ENCODE results near the gene DHX16. TPM values are rescaled to one million over a fixed set of nuclear protein-coding genes. Genes with fewer than 3 reads are reported as not detected.

The DHX16 gene
- total RNA-seq, 1 experiment from 2014 or later = 32.2 TPM

DNA sequence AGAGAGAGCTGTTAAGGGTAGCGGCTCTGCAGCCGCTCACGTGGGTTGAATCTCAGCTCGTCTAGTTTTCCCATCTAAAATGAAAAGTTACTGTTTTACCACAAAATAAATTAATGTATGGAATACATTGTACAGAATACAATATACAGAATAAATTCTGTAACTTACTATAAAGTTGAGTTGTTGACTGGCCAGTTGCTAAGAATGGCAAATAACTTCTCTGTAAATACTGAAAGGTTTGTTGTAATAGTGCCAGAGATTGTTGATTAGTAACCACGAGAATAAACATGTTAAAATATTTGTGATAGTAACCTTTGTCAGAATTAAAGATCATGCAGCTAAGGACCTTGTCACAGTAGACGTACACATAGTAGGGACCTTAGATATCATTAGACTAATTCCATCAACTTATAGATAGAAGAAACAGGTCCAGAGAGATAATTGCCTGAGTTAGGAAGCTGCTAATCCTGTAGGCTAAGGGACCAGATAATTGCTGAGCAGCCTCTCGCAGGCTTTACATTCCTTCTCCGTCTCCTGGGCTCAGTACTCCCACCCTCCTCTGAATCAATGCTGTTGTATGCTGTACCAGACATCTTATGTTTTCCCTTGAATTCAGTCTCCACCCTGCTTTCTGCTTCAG is 18.5 kb upstream of the DHX16 start:
- Mint-ChIP-seq H3K27ac (peak overlapping the region; percentile 83), H3K4me3 (peak overlapping the region; percentile 74), H3K9me3 (no peaks in the 10 kb centered on the region), H3K27me3 (ENCODE audit: low read depth) (no peaks in the 10 kb centered on the region), H3K4me1 (peaks cover 37% of the 10 kb centered on the region), H3K36me3 (peaks cover 3% of the 10 kb centered on the region; the same call in 1 of the 2 replicates)
- TF ChIP-seq RELA (CRISPR knock-in tag; IDR thresholded peaks at IDR 0.05; ENCODE audit: borderline replicate concordance) = no peak
- no peak for TF ChIP-seq ZNF219 (CRISPR knock-in tag; IDR thresholded peaks at IDR 0.05; ENCODE audit: borderline replicate concordance)
- TF ChIP-seq, protein P1, sequence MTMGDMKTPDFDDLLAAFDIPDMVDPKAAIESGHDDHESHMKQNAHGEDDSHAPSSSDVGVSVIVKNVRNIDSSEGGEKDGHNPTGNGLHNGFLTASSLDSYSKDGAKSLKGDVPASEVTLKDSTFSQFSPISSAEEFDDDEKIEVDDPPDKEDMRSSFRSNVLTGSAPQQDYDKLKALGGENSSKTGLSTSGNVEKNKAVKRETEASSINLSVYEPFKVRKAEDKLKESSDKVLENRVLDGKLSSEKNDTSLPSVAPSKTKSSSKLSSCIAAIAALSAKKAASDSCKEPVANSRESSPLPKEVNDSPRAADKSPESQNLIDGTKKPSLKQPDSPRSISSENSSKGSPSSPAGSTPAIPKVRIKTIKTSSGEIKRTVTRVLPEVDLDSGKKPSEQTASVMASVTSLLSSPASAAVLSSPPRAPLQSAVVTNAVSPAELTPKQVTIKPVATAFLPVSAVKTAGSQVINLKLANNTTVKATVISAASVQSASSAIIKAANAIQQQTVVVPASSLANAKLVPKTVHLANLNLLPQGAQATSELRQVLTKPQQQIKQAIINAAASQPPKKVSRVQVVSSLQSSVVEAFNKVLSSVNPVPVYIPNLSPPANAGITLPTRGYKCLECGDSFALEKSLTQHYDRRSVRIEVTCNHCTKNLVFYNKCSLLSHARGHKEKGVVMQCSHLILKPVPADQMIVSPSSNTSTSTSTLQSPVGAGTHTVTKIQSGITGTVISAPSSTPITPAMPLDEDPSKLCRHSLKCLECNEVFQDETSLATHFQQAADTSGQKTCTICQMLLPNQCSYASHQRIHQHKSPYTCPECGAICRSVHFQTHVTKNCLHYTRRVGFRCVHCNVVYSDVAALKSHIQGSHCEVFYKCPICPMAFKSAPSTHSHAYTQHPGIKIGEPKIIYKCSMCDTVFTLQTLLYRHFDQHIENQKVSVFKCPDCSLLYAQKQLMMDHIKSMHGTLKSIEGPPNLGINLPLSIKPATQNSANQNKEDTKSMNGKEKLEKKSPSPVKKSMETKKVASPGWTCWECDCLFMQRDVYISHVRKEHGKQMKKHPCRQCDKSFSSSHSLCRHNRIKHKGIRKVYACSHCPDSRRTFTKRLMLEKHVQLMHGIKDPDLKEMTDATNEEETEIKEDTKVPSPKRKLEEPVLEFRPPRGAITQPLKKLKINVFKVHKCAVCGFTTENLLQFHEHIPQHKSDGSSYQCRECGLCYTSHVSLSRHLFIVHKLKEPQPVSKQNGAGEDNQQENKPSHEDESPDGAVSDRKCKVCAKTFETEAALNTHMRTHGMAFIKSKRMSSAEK (CRISPR knock-in tag; IDR thresholded peaks at IDR 0.05; ENCODE audit: borderline replicate concordance) = no peak
- TF ChIP-seq, protein P2, sequence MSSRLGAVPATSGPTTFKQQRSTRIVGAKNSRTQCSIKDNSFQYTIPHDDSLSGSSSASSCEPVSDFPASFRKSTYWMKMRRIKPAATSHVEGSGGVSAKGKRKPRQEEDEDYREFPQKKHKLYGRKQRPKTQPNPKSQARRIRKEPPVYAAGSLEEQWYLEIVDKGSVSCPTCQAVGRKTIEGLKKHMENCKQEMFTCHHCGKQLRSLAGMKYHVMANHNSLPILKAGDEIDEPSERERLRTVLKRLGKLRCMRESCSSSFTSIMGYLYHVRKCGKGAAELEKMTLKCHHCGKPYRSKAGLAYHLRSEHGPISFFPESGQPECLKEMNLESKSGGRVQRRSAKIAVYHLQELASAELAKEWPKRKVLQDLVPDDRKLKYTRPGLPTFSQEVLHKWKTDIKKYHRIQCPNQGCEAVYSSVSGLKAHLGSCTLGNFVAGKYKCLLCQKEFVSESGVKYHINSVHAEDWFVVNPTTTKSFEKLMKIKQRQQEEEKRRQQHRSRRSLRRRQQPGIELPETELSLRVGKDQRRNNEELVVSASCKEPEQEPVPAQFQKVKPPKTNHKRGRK (CRISPR knock-in tag; IDR thresholded peaks at IDR 0.05; ENCODE audit: borderline replicate concordance) = no peak
- no peak for TF ChIP-seq CREM (CRISPR knock-in tag; IDR thresholded peaks at IDR 0.05)
- TF ChIP-seq FOXJ3 (CRISPR knock-in tag; IDR thresholded peaks at IDR 0.05; ENCODE audit: borderline replicate concordance) = no peak
- TF ChIP-seq IRF2 (CRISPR knock-in tag; IDR thresholded peaks at IDR 0.05; ENCODE audit: borderline replicate concordance, low read depth) = no peak
- TF ChIP-seq NFE2L1 (CRISPR knock-in tag; IDR thresholded peaks at IDR 0.05) = no peak
- TF ChIP-seq CBFB (CRISPR knock-in tag; IDR thresholded peaks at IDR 0.05; ENCODE audit: low read depth) = no peak
- TF ChIP-seq, protein P3, sequence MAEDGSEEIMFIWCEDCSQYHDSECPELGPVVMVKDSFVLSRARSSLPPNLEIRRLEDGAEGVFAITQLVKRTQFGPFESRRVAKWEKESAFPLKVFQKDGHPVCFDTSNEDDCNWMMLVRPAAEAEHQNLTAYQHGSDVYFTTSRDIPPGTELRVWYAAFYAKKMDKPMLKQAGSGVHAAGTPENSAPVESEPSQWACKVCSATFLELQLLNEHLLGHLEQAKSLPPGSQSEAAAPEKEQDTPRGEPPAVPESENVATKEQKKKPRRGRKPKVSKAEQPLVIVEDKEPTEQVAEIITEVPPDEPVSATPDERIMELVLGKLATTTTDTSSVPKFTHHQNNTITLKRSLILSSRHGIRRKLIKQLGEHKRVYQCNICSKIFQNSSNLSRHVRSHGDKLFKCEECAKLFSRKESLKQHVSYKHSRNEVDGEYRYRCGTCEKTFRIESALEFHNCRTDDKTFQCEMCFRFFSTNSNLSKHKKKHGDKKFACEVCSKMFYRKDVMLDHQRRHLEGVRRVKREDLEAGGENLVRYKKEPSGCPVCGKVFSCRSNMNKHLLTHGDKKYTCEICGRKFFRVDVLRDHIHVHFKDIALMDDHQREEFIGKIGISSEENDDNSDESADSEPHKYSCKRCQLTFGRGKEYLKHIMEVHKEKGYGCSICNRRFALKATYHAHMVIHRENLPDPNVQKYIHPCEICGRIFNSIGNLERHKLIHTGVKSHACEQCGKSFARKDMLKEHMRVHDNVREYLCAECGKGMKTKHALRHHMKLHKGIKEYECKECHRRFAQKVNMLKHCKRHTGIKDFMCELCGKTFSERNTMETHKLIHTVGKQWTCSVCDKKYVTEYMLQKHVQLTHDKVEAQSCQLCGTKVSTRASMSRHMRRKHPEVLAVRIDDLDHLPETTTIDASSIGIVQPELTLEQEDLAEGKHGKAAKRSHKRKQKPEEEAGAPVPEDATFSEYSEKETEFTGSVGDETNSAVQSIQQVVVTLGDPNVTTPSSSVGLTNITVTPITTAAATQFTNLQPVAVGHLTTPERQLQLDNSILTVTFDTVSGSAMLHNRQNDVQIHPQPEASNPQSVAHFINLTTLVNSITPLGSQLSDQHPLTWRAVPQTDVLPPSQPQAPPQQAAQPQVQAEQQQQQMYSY (CRISPR knock-in tag; IDR thresholded peaks at IDR 0.05) = no peak
- TF ChIP-seq, protein P4, sequence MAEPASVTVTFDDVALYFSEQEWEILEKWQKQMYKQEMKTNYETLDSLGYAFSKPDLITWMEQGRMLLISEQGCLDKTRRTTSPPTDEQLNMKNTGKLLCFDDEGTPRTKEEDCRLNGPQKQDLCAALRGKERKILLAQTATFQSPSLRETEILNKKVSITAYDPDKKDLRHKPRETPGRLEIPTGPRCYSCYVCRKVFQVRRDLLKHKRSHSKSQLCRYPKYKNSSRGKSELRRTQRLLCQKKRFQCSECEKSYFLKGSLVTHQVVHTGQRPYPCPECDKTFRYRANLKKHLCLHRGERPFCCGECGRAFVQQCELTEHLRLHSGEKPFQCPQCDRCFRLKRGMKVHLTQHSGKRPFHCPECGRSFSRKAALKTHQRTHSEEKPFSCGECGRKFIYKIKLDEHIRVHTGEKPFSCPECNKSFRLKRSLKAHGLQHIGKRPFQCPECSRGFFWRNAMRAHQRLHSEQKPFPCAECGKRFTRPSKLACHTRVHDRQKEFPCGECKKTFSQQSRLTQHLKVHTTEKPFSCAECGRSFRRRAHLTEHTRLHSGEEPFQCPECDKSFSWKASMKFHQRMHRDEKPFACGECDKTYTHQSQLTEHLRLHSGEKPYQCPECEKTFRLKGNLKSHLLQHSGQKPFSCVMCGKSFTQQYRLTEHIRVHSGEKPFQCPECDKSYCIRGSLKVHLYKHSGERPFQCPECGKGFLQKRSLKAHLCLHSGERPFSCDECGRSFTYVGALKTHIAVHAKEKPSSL (CRISPR knock-in tag; conservative IDR thresholded peaks at IDR 0.05) = no peak
- no peak for TF ChIP-seq TP53 (CRISPR knock-in tag; IDR thresholded peaks at IDR 0.05)
- ChIA-PET CTCF (interaction anchor here (0.6 to 4.0 kb wide), 7 partner anchors 13 to 323 kb away, joined by 3 to 49 read pairs (median 8); partner anchors contain the start of genes DHX16 and MDC1), POLR2A (interaction anchor here (1.4 kb wide), 2 partner anchors 11 to 26 kb away, joined by 3 to 5 read pairs; partner anchors contain the start of gene MDC1)
- no peak for DNase-seq (ENCODE audit: low spot score)
- ATAC-seq = no peak
